Measurements from ENCODE around the gene PWWP2B. TPM values are rescaled to one million over a fixed set of nuclear protein-coding genes. Genes with fewer than 3 reads are reported as not detected.

The PWWP2B gene
- total and polyA plus RNA-seq, 2 experiments from 2014 or later: 2.3 to 12.8 TPM

DNA sequence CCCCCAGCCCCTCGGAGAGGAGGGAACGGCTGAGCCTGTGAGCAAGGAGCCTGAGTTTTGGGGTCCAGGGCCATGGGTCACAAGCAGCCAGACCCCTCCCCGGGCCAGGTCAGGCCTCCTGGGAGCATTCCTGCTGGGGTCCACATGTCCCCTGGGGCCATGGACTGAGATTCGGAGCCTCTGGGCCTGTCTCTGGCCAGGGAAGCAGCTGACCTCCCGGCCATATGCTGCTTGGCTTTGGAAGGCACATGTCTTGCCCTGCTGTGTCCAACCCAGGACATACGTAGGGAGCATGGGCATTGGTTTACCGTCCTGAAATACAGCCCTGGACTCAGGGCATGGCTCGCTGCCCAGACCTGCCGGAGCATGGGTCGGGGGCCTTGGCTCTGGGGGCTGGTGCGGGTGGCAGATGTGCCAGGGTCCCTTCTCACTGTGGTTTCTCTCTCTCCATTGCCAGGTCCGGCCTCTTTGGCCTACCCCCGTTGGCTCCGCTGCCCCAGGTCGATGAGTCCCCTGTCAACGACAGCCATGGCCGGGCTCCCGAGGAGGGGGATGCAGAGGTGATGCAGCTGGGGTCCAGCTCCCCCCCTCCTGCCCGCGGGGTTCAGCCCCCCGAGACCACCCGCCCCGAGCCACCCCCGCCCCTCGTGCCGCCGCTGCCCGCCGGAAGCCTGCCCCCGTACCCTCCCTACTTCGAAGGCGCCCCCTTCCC, 7.3 kb downstream of the PWWP2B start:
- H2AFZ ChIP-seq: no peak overlapping the region
- no peak for DNase-seq (ENCODE audit: low spot score)
- H3K36me3 ChIP-seq (ENCODE audit: insufficient read depth): no peaks in the 10 kb centered on the region
- H3K4me3 ChIP-seq: no peak overlapping the region
- no peak overlapping the region for H3K4me3 Mint-ChIP-seq
- no peak overlapping the region for H3K4me2 ChIP-seq
- H3K79me2 ChIP-seq (replicated peaks; ENCODE audit: insufficient read depth): no peaks in the 10 kb centered on the region
- peaks cover 2% of the 10 kb centered on the region; the same call in 1 of the 3 replicates for H3K9me3 Mint-ChIP-seq
- H3K4me1 Mint-ChIP-seq: peaks cover 33% of the 10 kb centered on the region
- H3K27me3 ChIP-seq (ENCODE audit: insufficient read depth): no peaks in the 10 kb centered on the region
- peaks cover 21% of the 10 kb centered on the region; the same call in 1 of the 2 replicates for H3K4me1 ChIP-seq (ENCODE audit: insufficient read depth)
- H4K20me1 ChIP-seq (replicated peaks; ENCODE audit: insufficient read depth): no peaks in the 10 kb centered on the region
- H3K9me2 ChIP-seq (ENCODE audit: insufficient read depth): no peaks in the 10 kb centered on the region
- H3K27ac Mint-ChIP-seq: no peak overlapping the region
- no peak overlapping the region for H3K27ac ChIP-seq (ENCODE audit: low read depth)
- H3K36me3 Mint-ChIP-seq (ENCODE audit: low read depth): peaks cover 11% of the 10 kb centered on the region
- no peak for TF ChIP-seq NANOG (IDR thresholded peaks at IDR 0.05; ENCODE audit: borderline replicate concordance)
- TF ChIP-seq POLR2AphosphoS5 (IDR thresholded peaks at IDR 0.05; ENCODE audit: low read depth): no peak
- TF ChIP-seq, protein P1, sequence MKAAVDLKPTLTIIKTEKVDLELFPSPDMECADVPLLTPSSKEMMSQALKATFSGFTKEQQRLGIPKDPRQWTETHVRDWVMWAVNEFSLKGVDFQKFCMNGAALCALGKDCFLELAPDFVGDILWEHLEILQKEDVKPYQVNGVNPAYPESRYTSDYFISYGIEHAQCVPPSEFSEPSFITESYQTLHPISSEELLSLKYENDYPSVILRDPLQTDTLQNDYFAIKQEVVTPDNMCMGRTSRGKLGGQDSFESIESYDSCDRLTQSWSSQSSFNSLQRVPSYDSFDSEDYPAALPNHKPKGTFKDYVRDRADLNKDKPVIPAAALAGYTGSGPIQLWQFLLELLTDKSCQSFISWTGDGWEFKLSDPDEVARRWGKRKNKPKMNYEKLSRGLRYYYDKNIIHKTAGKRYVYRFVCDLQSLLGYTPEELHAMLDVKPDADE (IDR thresholded peaks at IDR 0.05): no peak
- TF ChIP-seq ZNF331 (CRISPR knock-in tag; IDR thresholded peaks at IDR 0.05; ENCODE audit: low read depth): no peak
- TF ChIP-seq JUNB (IDR thresholded peaks at IDR 0.05; ENCODE audit: unreplicated experiment): no peak
- TF ChIP-seq EZH2 (IDR thresholded peaks at IDR 0.05; ENCODE audit: low read depth, unreplicated experiment): no peak
- TF ChIP-seq, protein P2, sequence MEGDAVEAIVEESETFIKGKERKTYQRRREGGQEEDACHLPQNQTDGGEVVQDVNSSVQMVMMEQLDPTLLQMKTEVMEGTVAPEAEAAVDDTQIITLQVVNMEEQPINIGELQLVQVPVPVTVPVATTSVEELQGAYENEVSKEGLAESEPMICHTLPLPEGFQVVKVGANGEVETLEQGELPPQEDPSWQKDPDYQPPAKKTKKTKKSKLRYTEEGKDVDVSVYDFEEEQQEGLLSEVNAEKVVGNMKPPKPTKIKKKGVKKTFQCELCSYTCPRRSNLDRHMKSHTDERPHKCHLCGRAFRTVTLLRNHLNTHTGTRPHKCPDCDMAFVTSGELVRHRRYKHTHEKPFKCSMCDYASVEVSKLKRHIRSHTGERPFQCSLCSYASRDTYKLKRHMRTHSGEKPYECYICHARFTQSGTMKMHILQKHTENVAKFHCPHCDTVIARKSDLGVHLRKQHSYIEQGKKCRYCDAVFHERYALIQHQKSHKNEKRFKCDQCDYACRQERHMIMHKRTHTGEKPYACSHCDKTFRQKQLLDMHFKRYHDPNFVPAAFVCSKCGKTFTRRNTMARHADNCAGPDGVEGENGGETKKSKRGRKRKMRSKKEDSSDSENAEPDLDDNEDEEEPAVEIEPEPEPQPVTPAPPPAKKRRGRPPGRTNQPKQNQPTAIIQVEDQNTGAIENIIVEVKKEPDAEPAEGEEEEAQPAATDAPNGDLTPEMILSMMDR (conservative IDR thresholded peaks at IDR 0.05; ENCODE audit: low read depth in 2 of 2): no peak
- TF ChIP-seq STAT1 (IDR thresholded peaks at IDR 0.05; ENCODE audit: unreplicated experiment): no peak
- no peak for TF ChIP-seq ZNF114 (CRISPR knock-in tag; IDR thresholded peaks at IDR 0.05)
- TF ChIP-seq, protein P3, sequence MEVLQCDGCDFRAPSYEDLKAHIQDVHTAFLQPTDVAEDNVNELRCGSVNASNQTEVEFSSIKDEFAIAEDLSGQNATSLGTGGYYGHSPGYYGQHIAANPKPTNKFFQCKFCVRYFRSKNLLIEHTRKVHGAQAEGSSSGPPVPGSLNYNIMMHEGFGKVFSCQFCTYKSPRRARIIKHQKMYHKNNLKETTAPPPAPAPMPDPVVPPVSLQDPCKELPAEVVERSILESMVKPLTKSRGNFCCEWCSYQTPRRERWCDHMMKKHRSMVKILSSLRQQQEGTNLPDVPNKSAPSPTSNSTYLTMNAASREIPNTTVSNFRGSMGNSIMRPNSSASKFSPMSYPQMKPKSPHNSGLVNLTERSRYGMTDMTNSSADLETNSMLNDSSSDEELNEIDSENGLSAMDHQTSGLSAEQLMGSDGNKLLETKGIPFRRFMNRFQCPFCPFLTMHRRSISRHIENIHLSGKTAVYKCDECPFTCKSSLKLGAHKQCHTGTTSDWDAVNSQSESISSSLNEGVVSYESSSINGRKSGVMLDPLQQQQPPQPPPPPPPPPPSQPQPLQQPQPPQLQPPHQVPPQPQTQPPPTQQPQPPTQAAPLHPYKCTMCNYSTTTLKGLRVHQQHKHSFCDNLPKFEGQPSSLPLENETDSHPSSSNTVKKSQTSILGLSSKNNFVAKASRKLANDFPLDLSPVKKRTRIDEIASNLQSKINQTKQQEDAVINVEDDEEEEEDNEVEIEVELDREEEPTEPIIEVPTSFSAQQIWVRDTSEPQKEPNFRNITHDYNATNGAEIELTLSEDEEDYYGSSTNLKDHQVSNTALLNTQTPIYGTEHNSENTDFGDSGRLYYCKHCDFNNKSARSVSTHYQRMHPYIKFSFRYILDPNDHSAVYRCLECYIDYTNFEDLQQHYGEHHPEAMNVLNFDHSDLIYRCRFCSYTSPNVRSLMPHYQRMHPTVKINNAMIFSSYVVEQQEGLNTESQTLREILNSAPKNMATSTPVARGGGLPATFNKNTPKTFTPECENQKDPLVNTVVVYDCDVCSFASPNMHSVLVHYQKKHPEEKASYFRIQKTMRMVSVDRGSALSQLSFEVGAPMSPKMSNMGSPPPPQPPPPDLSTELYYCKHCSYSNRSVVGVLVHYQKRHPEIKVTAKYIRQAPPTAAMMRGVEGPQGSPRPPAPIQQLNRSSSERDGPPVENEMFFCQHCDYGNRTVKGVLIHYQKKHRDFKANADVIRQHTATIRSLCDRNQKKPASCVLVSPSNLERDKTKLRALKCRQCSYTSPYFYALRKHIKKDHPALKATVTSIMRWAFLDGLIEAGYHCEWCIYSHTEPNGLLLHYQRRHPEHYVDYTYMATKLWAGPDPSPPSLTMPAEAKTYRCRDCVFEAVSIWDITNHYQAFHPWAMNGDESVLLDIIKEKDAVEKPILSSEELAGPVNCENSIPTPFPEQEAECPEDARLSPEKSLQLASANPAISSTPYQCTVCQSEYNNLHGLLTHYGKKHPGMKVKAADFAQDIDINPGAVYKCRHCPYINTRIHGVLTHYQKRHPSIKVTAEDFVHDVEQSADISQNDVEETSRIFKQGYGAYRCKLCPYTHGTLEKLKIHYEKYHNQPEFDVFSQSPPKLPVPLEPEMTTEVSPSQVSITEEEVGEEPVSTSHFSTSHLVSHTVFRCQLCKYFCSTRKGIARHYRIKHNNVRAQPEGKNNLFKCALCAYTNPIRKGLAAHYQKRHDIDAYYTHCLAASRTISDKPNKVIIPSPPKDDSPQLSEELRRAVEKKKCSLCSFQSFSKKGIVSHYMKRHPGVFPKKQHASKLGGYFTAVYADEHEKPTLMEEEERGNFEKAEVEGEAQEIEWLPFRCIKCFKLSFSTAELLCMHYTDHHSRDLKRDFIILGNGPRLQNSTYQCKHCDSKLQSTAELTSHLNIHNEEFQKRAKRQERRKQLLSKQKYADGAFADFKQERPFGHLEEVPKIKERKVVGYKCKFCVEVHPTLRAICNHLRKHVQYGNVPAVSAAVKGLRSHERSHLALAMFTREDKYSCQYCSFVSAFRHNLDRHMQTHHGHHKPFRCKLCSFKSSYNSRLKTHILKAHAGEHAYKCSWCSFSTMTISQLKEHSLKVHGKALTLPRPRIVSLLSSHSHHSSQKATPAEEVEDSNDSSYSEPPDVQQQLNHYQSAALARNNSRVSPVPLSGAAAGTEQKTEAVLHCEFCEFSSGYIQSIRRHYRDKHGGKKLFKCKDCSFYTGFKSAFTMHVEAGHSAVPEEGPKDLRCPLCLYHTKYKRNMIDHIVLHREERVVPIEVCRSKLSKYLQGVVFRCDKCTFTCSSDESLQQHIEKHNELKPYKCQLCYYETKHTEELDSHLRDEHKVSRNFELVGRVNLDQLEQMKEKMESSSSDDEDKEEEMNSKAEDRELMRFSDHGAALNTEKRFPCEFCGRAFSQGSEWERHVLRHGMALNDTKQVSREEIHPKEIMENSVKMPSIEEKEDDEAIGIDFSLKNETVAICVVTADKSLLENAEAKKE (CRISPR knock-in tag; IDR thresholded peaks at IDR 0.05): no peak
- TF ChIP-seq, protein P4, sequence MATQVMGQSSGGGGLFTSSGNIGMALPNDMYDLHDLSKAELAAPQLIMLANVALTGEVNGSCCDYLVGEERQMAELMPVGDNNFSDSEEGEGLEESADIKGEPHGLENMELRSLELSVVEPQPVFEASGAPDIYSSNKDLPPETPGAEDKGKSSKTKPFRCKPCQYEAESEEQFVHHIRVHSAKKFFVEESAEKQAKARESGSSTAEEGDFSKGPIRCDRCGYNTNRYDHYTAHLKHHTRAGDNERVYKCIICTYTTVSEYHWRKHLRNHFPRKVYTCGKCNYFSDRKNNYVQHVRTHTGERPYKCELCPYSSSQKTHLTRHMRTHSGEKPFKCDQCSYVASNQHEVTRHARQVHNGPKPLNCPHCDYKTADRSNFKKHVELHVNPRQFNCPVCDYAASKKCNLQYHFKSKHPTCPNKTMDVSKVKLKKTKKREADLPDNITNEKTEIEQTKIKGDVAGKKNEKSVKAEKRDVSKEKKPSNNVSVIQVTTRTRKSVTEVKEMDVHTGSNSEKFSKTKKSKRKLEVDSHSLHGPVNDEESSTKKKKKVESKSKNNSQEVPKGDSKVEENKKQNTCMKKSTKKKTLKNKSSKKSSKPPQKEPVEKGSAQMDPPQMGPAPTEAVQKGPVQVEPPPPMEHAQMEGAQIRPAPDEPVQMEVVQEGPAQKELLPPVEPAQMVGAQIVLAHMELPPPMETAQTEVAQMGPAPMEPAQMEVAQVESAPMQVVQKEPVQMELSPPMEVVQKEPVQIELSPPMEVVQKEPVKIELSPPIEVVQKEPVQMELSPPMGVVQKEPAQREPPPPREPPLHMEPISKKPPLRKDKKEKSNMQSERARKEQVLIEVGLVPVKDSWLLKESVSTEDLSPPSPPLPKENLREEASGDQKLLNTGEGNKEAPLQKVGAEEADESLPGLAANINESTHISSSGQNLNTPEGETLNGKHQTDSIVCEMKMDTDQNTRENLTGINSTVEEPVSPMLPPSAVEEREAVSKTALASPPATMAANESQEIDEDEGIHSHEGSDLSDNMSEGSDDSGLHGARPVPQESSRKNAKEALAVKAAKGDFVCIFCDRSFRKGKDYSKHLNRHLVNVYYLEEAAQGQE (IDR thresholded peaks at IDR 0.05; ENCODE audit: unreplicated experiment): no peak
- no peak for TF ChIP-seq EZH2phosphoT487 (IDR thresholded peaks at IDR 0.05; ENCODE audit: unreplicated experiment)
- no peak for TF ChIP-seq CREB1 (CRISPR knock-in tag; IDR thresholded peaks at IDR 0.05; ENCODE audit: low read depth)
- peaks cover 9% of the 10 kb centered on the region for H3K27me3 Mint-ChIP-seq (ENCODE audit: insufficient read depth, low read depth, poor library complexity)
- H3F3A ChIP-seq (replicated peaks; ENCODE audit: low read depth): 0 out of 2 replicates have a peak, but pooled peaks cover 6% of the 10 kb centered on the region
- no peak for ATAC-seq
